ENCODE results near the gene GARIN1A.

DNA sequence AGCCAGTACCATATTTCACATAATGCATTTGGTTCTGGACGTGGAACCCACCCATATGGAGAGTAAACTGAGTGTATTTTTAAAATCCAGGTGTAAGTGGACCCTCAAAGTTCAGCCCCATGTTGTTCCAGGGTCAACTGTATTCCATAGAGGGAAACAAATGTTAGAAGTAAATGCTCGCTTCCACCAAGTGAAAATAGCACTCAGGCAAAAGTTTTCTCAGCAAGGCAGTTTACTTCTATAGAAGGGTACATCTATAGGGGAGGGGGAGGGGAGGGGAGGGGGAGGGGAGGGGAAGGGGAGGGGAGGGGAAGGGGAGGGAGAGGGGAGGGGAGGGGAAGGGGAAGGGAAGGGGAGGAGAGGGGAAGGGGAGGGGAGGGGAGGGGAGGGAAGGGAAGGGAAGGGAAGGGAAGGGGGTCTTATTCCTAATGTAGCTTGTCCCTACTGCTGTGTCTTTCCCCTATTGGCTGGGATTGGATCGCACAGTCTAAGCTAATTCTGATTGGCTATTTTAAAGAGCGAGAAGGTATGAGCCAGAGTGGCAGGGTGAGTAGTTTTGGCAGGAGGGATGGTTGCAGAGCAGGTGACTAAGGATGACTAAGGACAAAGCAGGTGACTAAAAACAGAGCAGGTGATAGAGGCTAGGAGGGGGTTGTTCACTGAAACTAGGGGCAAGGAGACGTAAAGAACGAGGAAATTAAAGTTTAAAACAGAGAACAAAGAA, 29.1 kb downstream of the GARIN1A start:
- TF ChIP-seq, protein P1, sequence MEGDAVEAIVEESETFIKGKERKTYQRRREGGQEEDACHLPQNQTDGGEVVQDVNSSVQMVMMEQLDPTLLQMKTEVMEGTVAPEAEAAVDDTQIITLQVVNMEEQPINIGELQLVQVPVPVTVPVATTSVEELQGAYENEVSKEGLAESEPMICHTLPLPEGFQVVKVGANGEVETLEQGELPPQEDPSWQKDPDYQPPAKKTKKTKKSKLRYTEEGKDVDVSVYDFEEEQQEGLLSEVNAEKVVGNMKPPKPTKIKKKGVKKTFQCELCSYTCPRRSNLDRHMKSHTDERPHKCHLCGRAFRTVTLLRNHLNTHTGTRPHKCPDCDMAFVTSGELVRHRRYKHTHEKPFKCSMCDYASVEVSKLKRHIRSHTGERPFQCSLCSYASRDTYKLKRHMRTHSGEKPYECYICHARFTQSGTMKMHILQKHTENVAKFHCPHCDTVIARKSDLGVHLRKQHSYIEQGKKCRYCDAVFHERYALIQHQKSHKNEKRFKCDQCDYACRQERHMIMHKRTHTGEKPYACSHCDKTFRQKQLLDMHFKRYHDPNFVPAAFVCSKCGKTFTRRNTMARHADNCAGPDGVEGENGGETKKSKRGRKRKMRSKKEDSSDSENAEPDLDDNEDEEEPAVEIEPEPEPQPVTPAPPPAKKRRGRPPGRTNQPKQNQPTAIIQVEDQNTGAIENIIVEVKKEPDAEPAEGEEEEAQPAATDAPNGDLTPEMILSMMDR (IDR thresholded peaks at IDR 0.05; ENCODE audit: low read length), result no peak
- no peak for TF ChIP-seq EZH2 (IDR thresholded peaks at IDR 0.05; ENCODE audit: borderline replicate concordance, low read length)

Measured in OCI-LY1 (cell line).